Dermis blood vessel endothelial cell (primary cell): ENCODE measurements around the gene SC5D. TPM values are rescaled to one million over a fixed set of nuclear protein-coding genes. Genes with fewer than 3 reads are reported as not detected.

Experiments
- DNase-seq: peaks from one replicate; pipeline ENCODE4 v3.0.0; 2010
- total RNA-seq: library from RNA; depleted of rRNA; stranded (reverse); fragments of >200 nt; gene quantifications from 2 replicates; pipeline ENCODE4 v1.2.3, GENCODE V29; 2014

SC5D gene, protein sequence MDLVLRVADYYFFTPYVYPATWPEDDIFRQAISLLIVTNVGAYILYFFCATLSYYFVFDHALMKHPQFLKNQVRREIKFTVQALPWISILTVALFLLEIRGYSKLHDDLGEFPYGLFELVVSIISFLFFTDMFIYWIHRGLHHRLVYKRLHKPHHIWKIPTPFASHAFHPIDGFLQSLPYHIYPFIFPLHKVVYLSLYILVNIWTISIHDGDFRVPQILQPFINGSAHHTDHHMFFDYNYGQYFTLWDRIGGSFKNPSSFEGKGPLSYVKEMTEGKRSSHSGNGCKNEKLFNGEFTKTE
- 21.6 and 40.8 TPM in 2 replicates for total RNA-seq

DNA sequence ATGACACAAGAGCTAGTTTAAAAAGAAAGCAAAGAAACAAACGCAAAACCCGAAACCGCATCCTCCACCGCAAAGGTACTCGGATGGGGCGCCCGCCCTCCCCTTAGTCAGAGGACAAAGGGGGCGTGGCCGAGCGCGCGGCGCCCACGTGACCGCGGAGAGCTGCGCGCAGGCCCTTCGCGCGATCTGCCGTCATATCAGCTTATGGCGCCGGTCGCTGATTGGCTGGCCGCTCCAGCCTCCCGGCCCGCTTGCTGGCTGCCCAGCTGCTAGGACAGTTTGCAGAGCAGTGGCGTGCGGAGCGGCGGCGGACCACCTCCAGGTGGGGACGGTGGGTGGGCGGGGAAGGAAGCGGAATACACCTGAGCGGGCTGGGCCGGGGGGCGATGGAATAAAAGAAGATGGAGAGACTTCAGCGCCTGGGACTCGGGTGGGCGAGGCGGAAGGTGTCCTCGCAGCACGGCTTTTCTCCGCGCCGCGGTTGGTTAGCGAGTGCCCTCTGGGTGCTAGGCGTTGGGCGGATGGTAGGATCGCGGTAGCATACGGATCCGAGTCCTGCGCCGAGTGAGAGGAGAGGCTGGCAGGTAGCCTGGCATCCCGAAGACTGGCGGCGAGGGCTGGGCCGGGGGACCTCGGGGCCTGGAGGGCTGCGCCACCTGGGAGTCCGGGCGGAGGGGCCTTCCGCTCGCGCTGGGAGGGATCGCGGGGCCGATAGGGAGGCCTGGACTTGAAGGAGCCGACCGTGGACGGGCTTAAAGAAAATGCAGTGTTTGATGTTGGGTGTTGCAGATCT lies at the start of gene SC5D:
Gene SC5D, plus strand, starts transcription at position 277 of the 793 bp plus-strand sequence. CDS start 10,605 bp downstream, outside the sequence.
- peak; percentile 96 for DNase-seq

GRCh38 chr11:121244884-121245283 lies 47.7 kb upstream of the SC5D start:
- DNase-seq = no peak

- DNase-seq = no peak
These were observed 46.4 kb upstream of the SC5D start for GRCh38 chr11:121246021-121246768.

GRCh38 chr11:121246769-121247035 lies 45.9 kb upstream of the SC5D start:
- no peak for DNase-seq

- no peak for DNase-seq
These were observed 44.1 kb upstream of the SC5D start for GRCh38 chr11:121248496-121248895.

GRCh38 chr11:121249039-121249663 lies 43.4 kb upstream of the SC5D start:
- peak; percentile 57 for DNase-seq

- DNase-seq = no peak
These were observed 41.7 kb upstream of the SC5D start for GRCh38 chr11:121250843-121251242.

DNA sequence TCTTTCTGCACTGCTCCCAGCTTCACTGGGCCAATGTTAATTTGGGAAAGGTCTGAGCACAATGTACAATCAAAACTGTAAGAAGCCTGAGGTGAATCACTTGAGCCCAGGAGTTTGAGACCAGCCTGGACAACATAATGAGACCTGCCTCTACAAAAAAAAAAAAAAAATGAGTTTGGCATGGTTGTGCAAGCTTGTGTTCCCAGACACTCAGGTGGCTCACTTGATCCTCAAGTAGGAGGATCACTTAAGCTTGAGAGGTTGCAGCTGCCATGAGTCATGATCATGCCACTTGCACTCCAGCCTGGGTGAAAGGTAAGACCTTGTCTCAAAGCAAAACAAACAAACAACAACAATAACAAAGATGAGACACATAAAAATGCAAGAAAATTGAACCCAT lies 38.6 kb upstream of the SC5D start:
- DNase-seq = no peak

DNA sequence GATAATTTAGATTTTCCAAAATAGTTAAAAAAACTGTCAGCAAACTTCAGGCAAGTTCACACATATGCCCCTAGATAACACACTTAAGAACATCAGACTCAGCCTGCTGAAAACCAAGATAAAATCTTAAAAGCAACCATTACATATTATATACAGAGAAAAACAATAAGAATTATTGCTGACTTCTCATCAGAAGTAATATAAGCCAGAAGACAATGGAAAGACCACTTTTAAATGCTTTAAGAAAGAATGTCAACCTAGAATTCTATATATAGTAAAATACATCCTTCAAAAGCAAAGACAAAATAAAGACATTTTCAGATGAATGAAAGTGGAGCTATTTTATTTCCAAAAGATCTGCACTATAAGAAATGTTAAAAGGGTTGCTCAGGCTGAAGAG lies 37.8 kb upstream of the SC5D start:
- DNase-seq = no peak

- DNase-seq = no peak
These were observed 37.0 kb upstream of the SC5D start for GRCh38 chr11:121255473-121256125.

DNA sequence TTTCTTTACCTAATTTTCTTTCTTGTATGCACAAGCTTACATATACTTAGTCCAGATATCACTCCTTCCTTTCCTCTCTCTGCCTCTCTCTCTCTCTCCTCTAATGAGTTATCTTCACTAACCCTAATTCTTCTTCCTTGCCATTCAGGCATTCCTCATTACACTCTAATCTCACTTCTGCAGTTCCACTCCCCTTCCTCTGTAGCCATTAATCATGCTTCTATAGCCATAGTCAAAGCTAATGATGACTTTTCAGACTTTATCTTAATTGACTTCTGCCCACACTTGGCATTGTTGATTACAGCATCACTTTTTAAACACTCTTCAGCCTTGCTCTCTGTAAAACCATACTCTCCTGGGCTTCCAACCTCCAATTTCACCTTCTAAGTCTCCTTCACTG lies 35.3 kb upstream of the SC5D start:
- no peak for DNase-seq

- DNase-seq = no peak
These were observed 34.6 kb upstream of the SC5D start for GRCh38 chr11:121257976-121258375.

DNA sequence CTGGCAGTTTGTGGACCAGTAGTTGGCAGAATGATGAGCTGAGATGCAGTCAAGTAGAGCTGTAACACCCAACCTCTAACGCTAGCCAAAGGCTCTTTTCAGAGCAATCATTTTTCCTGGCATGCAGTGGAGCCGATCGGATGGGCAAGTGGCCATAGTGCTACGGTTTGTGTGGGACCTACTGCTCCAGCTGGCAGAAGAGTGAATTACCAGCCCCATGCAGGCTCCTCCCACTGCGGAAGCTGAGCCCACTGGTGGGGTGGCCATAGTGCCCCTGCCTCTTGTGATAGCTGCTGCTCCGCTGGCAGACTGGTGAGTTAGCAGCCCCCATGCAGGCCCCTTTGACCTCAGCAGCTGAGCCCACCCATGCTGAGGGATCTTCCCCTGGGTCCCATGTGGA lies 27.0 kb upstream of the SC5D start:
- no peak for DNase-seq

GRCh38 chr11:121268581-121268980 lies 24.0 kb upstream of the SC5D start:
- no peak for DNase-seq

GRCh38 chr11:121270001-121270678 lies 22.4 kb upstream of the SC5D start:
- DNase-seq = no peak

DNA sequence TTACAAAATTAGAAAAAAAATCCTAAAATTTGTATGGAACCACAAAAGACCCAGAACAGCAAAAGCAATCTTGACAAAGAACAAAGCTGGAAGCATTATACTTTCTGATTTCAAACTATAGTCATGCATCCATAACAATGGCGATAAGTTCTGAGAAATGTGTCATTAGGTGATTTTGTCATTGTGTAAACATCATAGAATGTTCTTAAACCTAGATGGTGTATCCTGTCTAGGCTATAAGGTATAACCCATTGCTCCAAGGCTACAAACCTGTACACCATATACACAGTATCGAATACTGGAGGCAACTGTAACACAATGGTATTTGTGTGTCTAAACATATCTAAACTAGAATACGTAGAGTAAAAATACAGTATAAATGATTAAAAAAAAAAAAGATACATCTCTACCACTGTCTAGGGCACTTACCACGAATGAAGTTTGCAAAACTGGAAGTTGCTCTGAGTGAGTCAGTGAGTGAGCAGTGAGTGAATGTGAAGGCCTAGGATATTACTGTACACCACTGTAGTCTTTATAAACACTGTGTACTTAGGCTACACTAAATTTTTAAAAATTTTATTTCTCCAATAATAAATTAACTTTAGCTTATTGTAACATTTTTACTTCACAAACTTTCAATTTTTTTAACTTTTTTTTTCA lies 18.1 kb upstream of the SC5D start:
- no peak for DNase-seq

- no peak for DNase-seq
These were observed 10.9 kb upstream of the SC5D start for GRCh38 chr11:121281698-121282097.

DNA sequence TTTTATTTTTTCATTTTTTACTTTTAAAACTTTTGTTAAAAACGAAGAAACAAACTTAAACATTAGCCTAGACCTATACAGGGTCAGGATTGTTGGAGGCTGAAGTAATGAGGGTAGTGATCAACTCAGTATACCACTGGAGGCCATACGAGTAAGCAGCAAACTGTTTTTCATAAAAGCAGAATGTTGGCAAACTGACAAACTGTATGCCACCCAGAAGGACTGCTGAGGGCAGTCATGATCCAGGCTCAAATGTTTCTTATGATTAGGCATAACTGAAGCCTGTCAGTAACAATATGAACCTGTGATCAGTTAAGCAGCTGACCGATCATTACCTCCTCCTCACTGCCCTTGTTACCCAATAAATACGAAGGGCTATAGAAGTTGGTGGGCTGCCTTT lies 10.2 kb upstream of the SC5D start:
- DNase-seq = no peak

DNA sequence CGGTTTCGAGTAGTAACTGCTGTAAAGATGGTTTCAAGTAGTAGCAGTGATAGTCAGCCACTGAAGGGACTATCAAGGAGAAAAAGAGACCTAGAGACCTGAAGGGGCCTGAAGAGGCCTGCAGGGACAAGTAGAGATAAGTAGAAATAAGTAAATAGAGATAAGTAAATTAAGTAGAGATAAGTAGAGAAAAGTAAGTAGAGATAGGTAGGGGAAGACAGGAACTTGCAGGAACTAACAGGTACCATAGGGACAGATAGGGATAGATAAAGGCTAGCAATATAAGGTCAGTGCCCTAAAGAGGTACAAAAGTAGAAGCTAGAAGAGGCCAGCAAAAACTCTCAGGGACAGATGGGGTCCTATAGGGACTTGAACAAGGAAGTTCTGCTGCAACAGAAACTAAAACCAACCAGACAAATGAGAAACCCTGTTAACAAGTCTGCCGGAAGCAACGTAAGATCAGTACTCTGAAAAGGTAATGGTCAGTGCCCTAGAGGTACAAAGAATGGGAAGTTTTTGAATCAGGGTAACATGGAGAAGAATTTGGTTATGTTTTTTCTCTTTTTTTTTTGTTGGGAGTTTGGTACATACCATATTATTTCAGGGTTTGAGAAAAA lies 9.6 kb upstream of the SC5D start:
- no peak for DNase-seq

- no peak for DNase-seq
These were observed 1.3 kb upstream of the SC5D start for GRCh38 chr11:121291319-121291718.

DNA sequence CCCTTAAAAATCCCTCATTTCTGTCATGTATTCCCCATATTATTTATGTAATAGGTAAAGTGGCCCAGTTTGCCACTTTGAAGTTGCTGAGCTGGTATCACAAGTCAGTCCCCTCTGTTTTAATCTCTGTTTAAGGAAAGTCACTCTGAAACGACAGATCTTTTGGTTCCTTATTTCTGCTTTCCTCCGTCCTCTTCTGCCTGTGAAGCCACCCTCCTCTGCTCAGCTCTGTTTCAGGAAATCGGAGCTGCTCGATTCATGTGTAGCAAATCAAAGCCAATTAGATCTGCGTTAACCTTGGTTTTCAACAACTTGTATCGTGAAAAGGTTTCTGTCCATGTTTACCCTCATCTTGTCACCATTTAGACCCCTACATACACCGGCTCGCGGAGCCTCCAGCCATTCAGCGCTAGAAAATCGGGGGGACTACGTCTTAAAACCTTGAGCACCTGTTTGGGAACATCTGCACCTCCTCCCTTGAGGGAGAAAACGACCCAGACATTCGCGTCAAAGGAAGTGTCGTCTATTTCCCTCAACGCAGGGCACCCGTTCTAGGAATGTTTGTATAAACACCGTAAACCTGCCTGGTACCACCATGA lies 576 bp upstream of the SC5D start:
- no peak for DNase-seq
